Keratinocyte (primary cell): Measurements from ENCODE around the gene IL12RB2. TPM values are rescaled to one million over a fixed set of nuclear protein-coding genes. Genes with fewer than 3 reads are reported as not detected.

ENCODE experiments used
- DNase-seq: peaks from one replicate; pipeline ENCODE4 v3.0.0-alpha.2; 2011; ENCODE audit warnings: low read depth, missing footprints, low spot score
- FAIRE-seq: peaks from 2 replicates; lab custom pipeline; 2011; peaks lifted over from hg19 to GRCh38; lab: Jason Lieb, UNC
- H2AFZ ChIP-seq: 2 replicates; pipeline ENCODE4 v1.6.0; 2012; ENCODE audit warnings: low read length, control low read depth, inconsistent platforms; ENCODE audit not compliant: control insufficient read depth
- H3K27ac ChIP-seq: 2 replicates; pipeline ENCODE4 v1.5.1; 2011; ENCODE audit warnings: low read length; ENCODE audit not compliant: control insufficient read depth, insufficient read depth
- H3K27me3 ChIP-seq: 3 replicates; pipeline ENCODE4 v1.6.0; 2011; ENCODE audit warnings: low read length; ENCODE audit not compliant: control insufficient read depth, insufficient read depth; ENCODE audit errors: extremely low read depth
- H3K36me3 ChIP-seq, 2 experiments: 2 replicates in 1 of 2; 3 replicates in 1 of 2; pipeline ENCODE4 v1.5.1; 2011; ENCODE audit warnings: low read length in 2 of 2, mild to moderate bottlenecking in 1 of 2; ENCODE audit not compliant: control insufficient read depth in 2 of 2, insufficient read depth in 2 of 2; ENCODE audit errors: extremely low read depth in 1 of 2
- H3K4me1 ChIP-seq: 3 replicates; pipeline ENCODE4 v1.5.1; 2011; ENCODE audit warnings: low read length; ENCODE audit not compliant: control insufficient read depth, insufficient read depth; ENCODE audit errors: extremely low read depth
- H3K4me2 ChIP-seq: 3 replicates; pipeline ENCODE4 v1.6.0; 2011; ENCODE audit warnings: low read depth, low read length; ENCODE audit not compliant: control insufficient read depth, insufficient read depth; ENCODE audit errors: extremely low read depth
- H3K4me3 ChIP-seq, 3 experiments: fragments of 200-600 bp in 1 of 3; sonication (generic) in 1 of 3; 2 replicates in 2 of 3; 3 replicates in 1 of 3; pipeline ENCODE4 v1.5.1; 2011 to 2016; ENCODE audit warnings: low read length in 3 of 3, mild to moderate bottlenecking in 3 of 3, control low read depth in 2 of 3, inconsistent platforms in 1 of 3, low read depth in 1 of 3, mixed read lengths in 1 of 3, mixed run types in 1 of 3, moderate library complexity in 1 of 3; ENCODE audit not compliant: control insufficient read depth in 2 of 3, insufficient read depth in 2 of 3; ENCODE audit errors: extremely low read depth in 1 of 3
- H3K79me2 ChIP-seq: 2 replicates; pipeline ENCODE4 v1.6.0; 2012; ENCODE audit warnings: low read length; ENCODE audit not compliant: control insufficient read depth, insufficient read depth
- H3K9ac ChIP-seq: 3 replicates; pipeline ENCODE4 v1.6.0; 2011; ENCODE audit warnings: low read length; ENCODE audit not compliant: control insufficient read depth, insufficient read depth; ENCODE audit errors: extremely low read depth
- H3K9me1 ChIP-seq: 3 replicates; pipeline ENCODE4 v1.6.0; 2011; ENCODE audit warnings: low read length; ENCODE audit not compliant: control insufficient read depth, insufficient read depth; ENCODE audit errors: extremely low read depth
- H3K9me3 ChIP-seq: 2 replicates; pipeline ENCODE4 v1.5.1; 2012; ENCODE audit warnings: low read depth, low read length; ENCODE audit not compliant: control insufficient read depth
- H4K20me1 ChIP-seq: 3 replicates; pipeline ENCODE4 v1.6.0; 2011; ENCODE audit warnings: low read length; ENCODE audit not compliant: control insufficient read depth, insufficient read depth; ENCODE audit errors: extremely low read depth
- CTCF ChIP-seq, 3 experiments: IDR thresholded peaks in 1 of 3; conservative IDR thresholded peaks in 1 of 3; optimal IDR thresholded peaks in 1 of 3; 2 replicates in 2 of 3; 3 replicates in 1 of 3; pipeline versions ENCODE3 to v1.5.1; 2011; ENCODE audit warnings: low read length in 3 of 3, mild to moderate bottlenecking in 3 of 3, moderate library complexity in 2 of 3, control low read depth in 1 of 3, inconsistent platforms in 1 of 3; ENCODE audit not compliant: insufficient read depth in 2 of 3; ENCODE audit errors: extremely low read depth in 1 of 3
- EZH2 ChIP-seq: IDR thresholded peaks from one replicate; pipeline ENCODE4 v1.6.1; 2012; ENCODE audit warnings: inconsistent platforms, mild to moderate bottlenecking, low read length, moderate library complexity
- dilution Hi-C: fragments of 300-500 bp; cut with MboI; formaldehyde crosslinking; loops from one replicate; pipeline ENCODE4 v1.7.0; 2020; ENCODE audit warnings: low sequenced_read_pairs; ENCODE audit not compliant: extremely low pct_ligation_motif_present
- polyA minus RNA-seq, 3 experiments: library from RNA; depleted of rRNA, polyadenylated mRNA; stranded (reverse); fragments of >200 nt; gene quantifications; 1 replicate in 1 of 3; 2 replicates in 1 of 3; 3 replicates in 1 of 3; pipeline ENCODE4 v1.2.3, GENCODE V29; 2011
- polyA plus RNA-seq, 5 experiments: library from polyadenylated mRNA; depleted of rRNA in 3 of 5; stranded (reverse) in 3 of 5; stranded (forward) in 1 of 5; unstranded in 1 of 5; fragments of >200 nt; gene quantifications; 1 replicate in 1 of 5; 2 replicates in 3 of 5; 3 replicates in 1 of 5; pipeline versions ENCODE4 v1.2.1 to v1.2.3, GENCODE V29; 2011 to 2012; ENCODE audit warnings: missing spikeins in 2 of 5, low read depth in 1 of 5, low replicate concordance in 1 of 5

Gene IL12RB2
- polyA plus RNA-seq (0.63 to 1.0 TPM (median 0.67 TPM) in 3 replicates), polyA minus RNA-seq (0.82 to 1.3 TPM in 2 of 3 replicates, not detected in the other)
- 0.99 TPM for polyA plus RNA-seq (2011; ENCODE audit: low read depth)
- 0.88 and 0.92 TPM in 2 replicates for polyA plus RNA-seq (2011; cell fraction: cytosol; rRNA removed)
- polyA plus RNA-seq (2011; cell fraction: nucleus; rRNA removed) = 0.53 and 0.99 TPM in 2 replicates
- 0.42 and 1.5 TPM in 2 replicates for polyA plus RNA-seq (2012; ENCODE audit: low replicate concordance)
- 1.3 TPM for polyA minus RNA-seq (2011; cell fraction: cytosol; rRNA and poly(A)+ RNA removed)
- 0.95 and 2.3 TPM in 2 replicates for polyA minus RNA-seq (2011; cell fraction: nucleus; rRNA and poly(A)+ RNA removed)

DNA sequence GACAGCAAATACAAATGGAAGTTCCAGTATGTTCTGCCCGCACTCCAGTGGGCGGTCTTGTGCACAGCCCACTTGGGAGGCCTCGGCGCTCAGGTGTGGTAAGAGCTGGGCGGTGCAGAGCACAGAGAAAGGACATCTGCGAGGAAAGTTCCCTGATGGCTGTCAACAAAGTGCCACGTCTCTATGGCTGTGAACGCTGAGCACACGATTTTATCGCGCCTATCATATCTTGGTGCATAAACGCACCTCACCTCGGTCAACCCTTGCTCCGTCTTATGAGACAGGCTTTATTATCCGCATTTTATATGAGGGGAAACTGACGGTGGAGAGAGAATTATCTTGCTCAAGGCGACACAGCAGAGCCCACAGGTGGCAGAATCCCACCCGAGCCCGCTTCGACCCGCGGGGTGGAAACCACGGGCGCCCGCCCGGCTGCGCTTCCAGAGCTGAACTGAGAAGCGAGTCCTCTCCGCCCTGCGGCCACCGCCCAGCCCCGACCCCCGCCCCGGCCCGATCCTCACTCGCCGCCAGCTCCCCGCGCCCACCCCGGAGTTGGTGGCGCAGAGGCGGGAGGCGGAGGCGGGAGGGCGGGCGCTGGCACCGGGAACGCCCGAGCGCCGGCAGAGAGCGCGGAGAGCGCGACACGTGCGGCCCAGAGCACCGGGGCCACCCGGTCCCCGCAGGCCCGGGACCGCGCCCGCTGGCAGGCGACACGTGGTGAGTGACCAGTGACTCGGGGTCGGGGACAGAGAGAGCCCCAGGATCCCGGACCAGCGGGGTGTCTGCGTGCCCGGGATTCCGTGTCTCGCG lies at the start of gene IL12RB2:
TSS of gene IL12RB2 (plus strand) at position 623 of the 810 bp plus-strand sequence. CDS start 12,496 bp downstream, outside the sequence.
- FAIRE-seq (peak; percentile 13), DNase-seq (no peak)
- Histone ChIP-seq H3K27ac (no peak within 1 kb of the TSS), H3K9ac (peak within 1 kb of the TSS; percentile 5), H2AFZ (peak within 1 kb of the TSS; percentile 59), H3K9me1 (no peaks in the 10 kb centered on the region), H3K36me3 (no peaks in the 10 kb centered on the region), H3K27me3 (no peaks in the 10 kb centered on the region), H4K20me1 (no peaks in the 10 kb centered on the region), H3K4me2 (peak within 1 kb of the TSS; percentile 55), H3K4me1 (no peaks in the 10 kb centered on the region), H3K79me2 (no peaks in the 10 kb centered on the region), H3K4me3 (peak within 1 kb of the TSS; percentile 37 to 60 (median 39)), H3K9me3 (no peaks in the 10 kb centered on the region)
- dilution Hi-C loops = no loop called here
- TF ChIP-seq EZH2 (peak; percentile 52), CTCF (optimal IDR thresholded peaks at IDR 0.05 in 1 of 3, IDR thresholded peaks at IDR 0.05 in 1 of 3, conservative IDR thresholded peaks at IDR 0.05 in 1 of 3; ENCODE audit: extremely low read depth in 1 of 3, insufficient read depth in 2 of 3, low read length in 3 of 3) (no peak)

DNA sequence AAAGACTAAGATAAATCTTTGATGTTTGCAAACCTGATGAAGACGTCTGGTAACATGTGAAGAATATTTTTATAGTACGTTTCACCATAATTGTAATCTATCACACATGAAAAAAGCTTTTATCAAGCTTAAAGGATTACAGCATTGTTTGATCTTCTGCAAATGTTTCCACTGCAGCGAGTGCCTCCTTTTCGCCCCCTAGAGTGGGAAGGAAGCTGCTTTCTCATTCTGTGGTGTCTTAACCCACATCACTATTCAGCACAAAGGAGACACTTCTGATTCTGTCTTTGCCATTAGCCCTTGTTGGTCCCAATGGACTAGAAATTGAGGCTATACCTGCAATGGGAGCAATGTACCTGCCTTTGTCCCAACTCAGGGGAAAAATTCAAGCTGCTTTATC lies 46.0 kb upstream of the IL12RB2 start:
- FAIRE-seq (no peak), DNase-seq (no peak)
- H3K79me2 ChIP-seq = no peaks in the 10 kb centered on the region
- dilution Hi-C loops = no loop called here
- TF ChIP-seq CTCF (optimal IDR thresholded peaks at IDR 0.05 in 1 of 3, IDR thresholded peaks at IDR 0.05 in 1 of 3, conservative IDR thresholded peaks at IDR 0.05 in 1 of 3; ENCODE audit: extremely low read depth in 1 of 3, insufficient read depth in 2 of 3, low read length in 3 of 3) (peak in 1 of 3 experiments; percentile 25), EZH2 (no peak)
- H3K9ac ChIP-seq = no peak overlapping the region
- no peak overlapping the region for H2AFZ ChIP-seq
- no peak overlapping the region for H3K4me3 ChIP-seq
- no peaks in the 10 kb centered on the region for H3K27me3 ChIP-seq
- no peaks in the 10 kb centered on the region for H3K4me1 ChIP-seq
- H3K4me2 ChIP-seq = no peak overlapping the region
- no peaks in the 10 kb centered on the region for H3K9me3 ChIP-seq
- no peaks in the 10 kb centered on the region for H4K20me1 ChIP-seq
- no peak overlapping the region for H3K27ac ChIP-seq
- no peaks in the 10 kb centered on the region for H3K36me3 ChIP-seq
- no peaks in the 10 kb centered on the region for H3K9me1 ChIP-seq
